ENCODE results near the gene HTT. TPM values are rescaled to one million over a fixed set of nuclear protein-coding genes. Genes with fewer than 3 reads are reported as not detected.
"Not testable (repeated sequence)": the region's sequence is repeated elsewhere in the genome, so short reads cannot be mapped to it uniquely, and the experiment has no call there.

HTT gene
- total RNA-seq, 1 experiment from 2014 or later, result 17.0 TPM

DNA sequence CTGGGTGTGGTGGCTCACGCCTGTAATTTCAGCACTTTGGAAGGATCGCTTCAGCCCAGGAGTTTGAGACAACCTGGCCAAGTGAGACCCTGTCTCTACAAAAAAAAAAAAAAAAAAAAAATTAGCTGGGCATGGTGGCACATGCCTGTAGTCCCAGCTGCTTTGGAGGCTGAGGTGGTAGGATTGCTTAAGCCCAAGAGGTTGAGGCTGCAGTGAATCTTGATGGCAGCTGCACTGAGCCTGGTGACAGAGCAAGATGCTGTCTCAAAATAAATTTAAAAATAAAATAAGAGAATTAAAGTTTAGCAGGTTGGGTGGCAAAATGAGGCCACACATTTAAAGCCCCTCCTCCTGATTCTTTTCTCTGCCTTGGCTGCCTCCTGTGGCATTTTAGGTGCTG is 47.1 kb downstream of the HTT start:
- DNase-seq (ENCODE audit: low spot score), result no peak

GRCh38 chr4:3122081-3122563 is 47.6 kb downstream of the HTT start:
- DNase-seq (ENCODE audit: low spot score), result no peak

DNA sequence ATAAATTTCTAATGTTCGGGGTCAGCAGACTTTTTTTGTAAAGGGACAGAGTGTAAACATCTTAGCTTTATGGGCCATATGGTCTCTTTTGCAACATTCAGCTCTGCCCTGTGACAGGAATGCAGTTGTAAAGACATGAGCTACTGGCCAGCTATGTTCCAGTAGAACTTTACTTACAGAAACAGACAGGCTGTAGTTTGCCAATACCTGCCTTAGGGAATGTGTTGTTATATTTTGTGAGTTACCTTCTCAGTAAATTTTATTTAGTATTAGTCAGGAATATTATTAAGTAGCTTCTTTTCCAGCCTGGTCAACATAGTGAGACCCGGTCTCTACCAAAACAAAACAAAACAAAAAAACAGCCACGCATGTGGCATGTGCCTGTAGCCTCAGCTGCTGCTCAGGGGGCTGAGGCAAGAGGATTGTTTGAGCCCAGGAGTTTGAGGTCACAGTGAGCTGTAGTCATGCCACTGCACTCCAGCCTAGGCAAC is 48.7 kb downstream of the HTT start:
- no peak for DNase-seq (ENCODE audit: low spot score)

DNA sequence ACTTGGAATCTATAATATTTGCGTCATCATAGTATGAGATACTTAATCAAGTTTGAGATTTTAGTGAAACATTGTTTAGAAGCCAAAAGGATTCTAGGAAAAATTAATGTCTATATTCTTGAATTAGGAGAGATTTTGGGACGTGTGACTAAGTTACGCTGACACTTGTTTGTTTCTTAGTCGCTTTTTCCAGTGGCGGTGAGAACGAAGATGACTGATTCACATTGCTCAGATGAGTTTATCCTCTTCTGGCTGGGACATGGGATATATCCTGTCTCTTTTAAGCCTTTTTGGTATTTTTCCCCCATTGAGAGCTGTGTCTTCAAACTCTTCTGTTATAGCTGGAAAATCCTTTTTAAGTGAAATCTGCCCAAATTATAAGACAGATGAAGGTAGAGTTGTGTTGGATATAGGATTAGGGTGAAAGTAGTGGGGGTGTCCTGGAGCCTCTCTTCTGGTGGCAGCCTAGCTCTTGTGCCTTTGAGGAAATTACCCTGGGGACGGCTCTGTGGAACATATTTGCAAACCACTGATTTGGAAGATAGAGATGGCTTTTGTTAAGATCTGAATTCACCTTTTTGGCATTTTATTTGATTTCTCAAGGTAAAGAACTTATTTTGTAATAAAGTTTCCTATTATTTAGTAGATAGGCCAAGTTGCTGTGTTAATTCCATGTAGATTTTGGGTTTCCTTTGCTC is 49.7 kb downstream of the HTT start:
- DNase-seq (ENCODE audit: low spot score), result no peak

- DNase-seq (ENCODE audit: low spot score), result no peak
These were observed 52.6 kb downstream of the HTT start for GRCh38 chr4:3127112-3127511.

GRCh38 chr4:3128058-3128457 is 53.6 kb downstream of the HTT start:
- no peak for DNase-seq (ENCODE audit: low spot score)

- no peak for DNase-seq (ENCODE audit: low spot score)
These were observed 54.5 kb downstream of the HTT start for GRCh38 chr4:3128976-3129375.

DNA sequence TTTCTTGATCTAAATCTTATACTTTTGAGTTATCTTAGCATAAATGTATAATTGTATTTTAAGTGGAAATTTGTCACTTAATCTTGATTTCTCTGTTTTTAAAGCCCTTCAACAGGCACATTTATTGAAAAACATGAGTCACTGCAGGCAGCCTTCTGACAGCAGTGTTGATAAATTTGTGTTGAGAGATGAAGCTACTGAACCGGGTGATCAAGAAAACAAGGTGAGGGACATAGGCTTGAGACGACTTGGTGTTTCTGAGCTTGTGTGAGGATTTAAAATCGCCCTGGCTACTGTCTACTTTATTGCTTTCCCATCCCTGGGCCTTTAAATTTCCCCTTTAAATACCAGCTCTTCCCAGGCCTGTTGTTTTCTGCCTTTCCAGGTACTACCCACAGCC is 55.7 kb downstream of the HTT start:
- DNase-seq (ENCODE audit: low spot score), result no peak

- DNase-seq (ENCODE audit: low spot score), result no peak
These were observed 56.3 kb downstream of the HTT start for GRCh38 chr4:3130826-3131225.

DNA sequence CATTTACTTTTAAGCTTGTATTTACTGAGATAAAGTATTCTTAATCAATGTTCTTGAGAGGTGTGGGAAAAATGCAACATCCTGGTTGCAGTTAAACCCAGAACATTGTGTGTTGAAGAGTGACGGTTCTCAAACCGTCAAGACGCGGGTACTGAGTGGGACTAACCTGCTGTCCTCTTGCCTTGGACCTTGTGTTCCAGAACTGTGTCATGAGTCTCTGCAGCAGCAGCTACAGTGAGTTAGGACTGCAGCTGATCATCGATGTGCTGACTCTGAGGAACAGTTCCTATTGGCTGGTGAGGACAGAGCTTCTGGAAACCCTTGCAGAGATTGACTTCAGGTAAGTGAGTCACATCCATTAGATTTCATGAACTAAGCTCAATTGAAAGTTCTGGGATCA is 59.7 kb downstream of the HTT start:
- DNase-seq (ENCODE audit: low spot score), result no peak

GRCh38 chr4:3135155-3136011 is 60.9 kb downstream of the HTT start:
- no peak for DNase-seq (ENCODE audit: low spot score)

- no peak for DNase-seq (ENCODE audit: low spot score)
These were observed 62.0 kb downstream of the HTT start for GRCh38 chr4:3136454-3136853.

- DNase-seq (ENCODE audit: low spot score), result no peak
These were observed 63.4 kb downstream of the HTT start for GRCh38 chr4:3137908-3138307.

DNA sequence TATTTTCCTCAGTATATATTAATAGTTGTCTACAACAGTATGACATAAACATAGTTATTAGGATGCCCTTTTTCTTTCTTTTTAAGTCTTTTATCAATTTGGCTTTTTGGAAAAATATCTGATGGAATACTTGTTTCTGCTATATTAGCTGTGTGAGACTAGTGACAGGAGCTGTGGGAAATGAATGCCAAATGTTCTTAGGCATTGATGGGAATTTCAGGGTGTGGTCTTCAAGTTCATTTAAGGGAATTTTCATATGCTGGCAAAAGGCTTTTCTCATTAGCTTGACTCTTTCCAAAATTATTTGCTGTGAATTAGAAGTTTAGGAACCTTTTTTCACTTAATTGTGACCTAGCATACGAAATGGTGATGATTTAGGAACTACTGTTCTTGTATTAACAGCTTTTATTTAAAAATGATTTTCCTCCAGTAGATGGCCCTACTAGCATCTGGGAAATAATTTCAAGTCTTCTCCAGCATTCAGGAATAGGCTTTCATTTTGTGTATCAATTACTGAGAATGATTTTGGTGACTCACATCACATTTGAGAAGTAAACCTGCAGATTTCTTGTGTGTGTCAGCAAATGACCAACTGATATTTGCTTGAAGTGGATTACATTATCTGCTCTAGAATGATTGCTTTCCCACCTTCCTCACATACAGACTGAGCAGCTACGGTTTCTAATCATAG is 70.9 kb downstream of the HTT start:
- no peak for DNase-seq (ENCODE audit: low spot score)

DNA sequence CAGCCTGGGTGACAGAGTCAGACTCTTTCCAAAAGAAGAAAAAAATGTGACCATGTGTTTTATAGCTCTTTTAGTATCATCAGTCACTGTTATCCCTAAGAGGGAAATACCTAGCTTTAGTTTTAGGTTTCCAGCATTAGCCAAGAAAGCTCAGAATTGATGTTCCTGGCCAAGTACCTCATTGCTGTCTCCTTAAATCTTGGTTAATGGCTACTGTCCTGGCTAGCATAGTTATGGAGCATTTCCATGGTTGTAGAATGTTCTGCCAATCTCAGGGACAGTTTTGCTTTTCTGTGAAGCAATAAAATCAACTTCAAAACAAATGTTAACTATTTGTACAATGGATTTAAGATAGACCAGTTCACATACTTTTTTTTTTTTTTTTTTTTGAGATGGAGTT is 74.4 kb downstream of the HTT start:
- no peak for DNase-seq (ENCODE audit: low spot score)

DNA sequence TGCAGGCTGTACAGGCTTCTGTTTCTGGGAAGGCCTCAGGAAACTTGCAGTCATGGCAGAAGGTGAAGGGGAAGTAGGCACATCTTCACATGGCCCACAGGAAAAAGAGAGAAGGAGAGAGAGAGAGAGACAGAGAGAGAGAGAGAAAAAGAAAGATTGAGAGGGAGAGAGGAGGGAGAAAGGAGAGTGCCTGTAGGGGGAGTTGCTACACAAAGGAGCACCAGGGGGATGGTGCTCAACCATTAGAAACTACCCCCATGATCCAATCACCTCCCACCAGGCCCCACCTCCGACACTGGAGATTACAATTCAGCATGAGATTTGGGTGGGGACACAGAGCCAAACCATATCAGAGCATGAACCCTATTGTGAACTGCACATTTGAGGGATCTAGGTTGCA is 76.8 kb downstream of the HTT start:
- not testable (repeated sequence) for DNase-seq (ENCODE audit: low spot score)

- DNase-seq (ENCODE audit: low spot score), result no peak
These were observed 82.9 kb downstream of the HTT start for GRCh38 chr4:3157366-3157765.

GRCh38 chr4:3158841-3159240 is 84.4 kb downstream of the HTT start:
- no peak for DNase-seq (ENCODE audit: low spot score)

DNA sequence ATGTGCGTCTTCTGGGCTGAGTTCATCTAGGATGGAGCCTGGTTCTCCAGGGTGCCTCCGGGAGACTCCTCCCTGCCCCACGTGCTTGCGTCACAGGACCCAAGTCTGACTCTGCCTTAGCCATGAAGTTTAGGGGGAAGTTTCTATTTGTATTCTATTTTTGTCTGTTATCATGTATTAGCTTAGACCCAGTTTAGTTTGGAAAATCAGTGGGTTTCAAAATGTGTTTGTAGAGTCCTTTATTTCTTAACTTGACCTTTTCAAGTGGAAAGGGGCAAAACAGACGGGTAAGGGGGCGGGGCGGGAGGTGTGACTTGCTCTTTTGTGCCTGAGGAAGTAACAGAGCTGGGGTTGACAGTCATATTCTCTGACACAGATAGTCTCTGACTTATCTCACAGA is 86.0 kb downstream of the HTT start:
- no peak for DNase-seq (ENCODE audit: low spot score)

GRCh38 chr4:3161044-3161443 is 86.6 kb downstream of the HTT start:
- DNase-seq (ENCODE audit: low spot score), result not testable (repeated sequence)

DNA sequence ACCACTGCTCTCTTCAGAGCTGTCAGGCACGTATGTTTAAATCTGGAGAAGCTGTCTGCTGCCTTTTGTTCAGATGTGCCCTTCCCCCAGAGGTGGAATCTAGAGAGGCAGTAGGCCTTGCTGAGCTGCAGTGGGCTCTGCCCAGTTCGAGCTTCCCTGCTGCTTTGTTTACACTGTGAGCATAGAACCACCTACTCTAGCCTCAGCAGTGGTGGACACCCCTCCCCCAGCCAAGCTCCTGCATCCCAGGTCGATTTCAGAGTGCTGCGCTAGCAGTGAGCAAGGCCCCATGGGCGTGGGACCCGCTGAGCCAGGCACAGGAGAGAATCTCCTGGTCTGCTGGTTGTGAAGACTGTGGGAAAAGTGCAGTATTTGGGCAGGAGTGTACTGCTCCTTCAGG is 92.0 kb downstream of the HTT start:
- DNase-seq (ENCODE audit: low spot score), result not testable (repeated sequence)

- DNase-seq (ENCODE audit: low spot score), result no peak
These were observed 93.5 kb downstream of the HTT start for GRCh38 chr4:3168029-3168428.
